Right forelimb (tissue), 1 donor: Measurements from ENCODE around the gene ENTREP1.
"Not testable (repeated sequence)": the region's sequence is repeated elsewhere in the genome, so short reads cannot be mapped to it uniquely, and the experiment has no call there.

Experiments
- DNase-seq: peaks from one replicate; pipeline ENCODE4 v3.0.0-alpha.2; 2018

The ENTREP1 gene, protein sequence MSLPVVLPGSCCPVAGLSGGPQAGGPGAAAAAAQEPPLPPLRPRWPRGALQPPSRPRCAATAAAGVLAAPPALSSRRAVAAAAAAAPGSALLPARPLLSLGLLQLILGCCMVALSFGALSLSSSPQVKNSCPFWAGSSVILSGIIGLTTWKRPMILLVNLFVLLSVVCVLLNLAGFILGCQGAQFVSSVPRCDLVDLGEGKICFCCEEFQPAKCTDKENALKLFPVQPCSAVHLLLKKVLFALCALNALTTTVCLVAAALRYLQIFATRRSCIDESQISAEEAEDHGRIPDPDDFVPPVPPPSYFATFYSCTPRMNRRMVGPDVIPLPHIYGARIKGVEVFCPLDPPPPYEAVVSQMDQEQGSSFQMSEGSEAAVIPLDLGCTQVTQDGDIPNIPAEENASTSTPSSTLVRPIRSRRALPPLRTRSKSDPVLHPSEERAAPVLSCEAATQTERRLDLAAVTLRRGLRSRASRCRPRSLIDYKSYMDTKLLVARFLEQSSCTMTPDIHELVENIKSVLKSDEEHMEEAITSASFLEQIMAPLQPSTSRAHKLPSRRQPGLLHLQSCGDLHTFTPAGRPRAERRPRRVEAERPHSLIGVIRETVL

DNA sequence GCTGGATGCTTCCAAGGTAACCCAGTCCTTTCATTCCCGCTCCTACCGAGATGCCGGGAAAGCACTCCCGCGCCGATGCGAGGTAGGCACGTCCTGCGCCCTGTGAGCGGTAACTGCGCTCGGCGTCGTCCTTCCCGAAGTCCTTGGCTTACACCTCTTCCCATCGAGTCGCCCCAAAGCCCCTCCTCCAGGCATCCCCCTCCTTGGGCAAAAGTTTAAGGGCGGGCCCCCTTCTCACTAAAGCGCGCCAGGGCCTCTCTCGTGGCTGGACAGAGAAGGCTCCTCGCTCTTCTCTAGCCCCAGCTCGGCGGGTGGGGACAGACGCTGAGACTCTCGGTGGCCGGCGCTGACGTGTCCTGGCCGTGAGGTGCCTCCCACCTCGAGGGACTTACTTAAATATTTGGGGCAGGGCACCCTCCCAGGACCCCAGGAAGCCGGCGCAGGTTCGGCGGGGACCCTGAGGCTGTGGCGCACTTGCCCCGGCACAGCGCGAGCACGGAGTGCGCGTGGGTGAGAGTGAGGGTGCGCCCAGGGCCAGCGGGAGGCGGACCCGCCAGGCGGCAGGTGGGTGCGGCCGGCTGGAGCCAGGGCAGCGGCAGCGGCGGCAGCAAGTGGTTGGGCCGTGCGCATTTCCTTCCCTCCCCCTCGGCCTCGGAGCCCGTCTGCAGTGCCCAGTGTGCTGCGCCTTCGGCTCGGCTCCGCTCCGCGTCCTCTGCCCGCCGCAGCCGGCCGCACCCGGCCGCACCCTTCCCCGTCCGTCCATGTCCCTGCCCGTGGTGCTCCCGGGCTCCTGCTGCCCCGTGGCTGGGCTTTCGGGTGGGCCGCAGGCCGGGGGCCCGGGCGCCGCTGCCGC, at the start of gene ENTREP1:
Gene ENTREP1 (plus strand): TSS at position 667 of the 853 bp plus-strand sequence. CDS start 95 bp downstream, at position 762.
- peak; percentile 69 for DNase-seq

DNA sequence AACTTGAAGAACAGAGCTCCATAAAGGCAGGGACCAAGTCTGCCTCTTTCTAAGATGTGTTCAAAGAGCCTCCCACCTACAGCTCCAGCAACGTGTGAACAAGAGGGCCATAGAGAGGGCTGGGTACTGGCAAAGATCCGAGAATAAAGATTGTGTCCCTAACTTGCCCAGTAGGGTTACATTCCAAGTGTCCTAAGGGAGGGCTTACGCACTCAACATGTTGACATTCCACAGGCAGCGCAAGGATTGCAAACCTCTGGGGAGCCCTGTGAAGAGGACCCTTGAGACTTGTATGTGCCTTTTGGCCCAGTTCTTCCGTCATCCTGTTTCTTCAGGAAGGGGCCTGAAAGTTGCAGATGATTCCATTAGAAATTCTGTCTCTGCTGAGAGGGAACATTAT, 48.2 kb upstream of the ENTREP1 start:
- no peak for DNase-seq

DNA sequence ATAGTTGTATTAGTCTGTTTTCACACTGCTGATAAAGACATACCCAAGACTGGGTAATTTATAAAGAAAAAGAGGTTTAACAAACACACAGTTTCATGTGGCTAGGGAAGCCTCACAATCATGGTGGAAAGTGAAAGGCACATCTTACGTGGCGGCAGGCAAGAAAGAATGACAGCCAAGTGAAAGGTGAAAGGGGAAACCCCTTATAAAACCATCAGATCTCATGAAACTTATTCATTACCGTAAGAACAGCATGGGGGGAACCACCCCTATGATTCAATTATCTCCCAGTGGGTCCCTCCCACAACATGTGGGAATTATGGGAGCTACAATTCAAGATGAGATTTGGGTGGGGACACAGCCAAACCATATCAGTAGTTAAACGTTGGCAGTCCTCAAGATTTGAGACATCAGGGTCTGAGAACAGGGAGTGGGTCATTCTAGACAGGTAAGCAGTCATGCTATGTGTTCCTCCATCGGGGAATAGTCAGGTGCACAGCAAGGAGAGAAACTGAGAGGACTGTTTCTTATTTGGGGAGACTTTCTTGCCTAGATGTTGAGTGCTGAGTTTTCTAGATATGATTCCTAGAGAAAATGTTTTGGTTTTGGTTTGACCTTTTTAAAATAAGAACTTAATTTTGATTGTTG, 45.8 kb upstream of the ENTREP1 start:
- DNase-seq: no peak

DNA sequence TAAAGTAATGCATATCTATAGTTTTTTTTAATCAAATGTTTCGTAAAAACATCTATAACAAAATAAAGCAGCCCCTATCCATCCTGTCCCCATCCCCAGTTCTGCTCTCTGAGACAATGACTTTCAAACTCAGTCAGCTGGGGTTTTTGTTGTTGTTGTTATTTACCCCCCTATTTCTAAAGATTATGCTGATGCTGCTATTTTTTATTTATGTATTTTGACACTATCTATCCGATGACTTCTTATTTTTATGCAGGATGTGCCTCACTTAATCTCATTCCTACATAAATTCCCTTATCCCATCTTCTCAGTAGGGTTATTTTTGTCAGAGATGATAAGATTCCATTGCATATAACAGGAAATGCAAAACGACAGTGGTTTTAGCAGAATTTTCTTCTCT, 45.3 kb upstream of the ENTREP1 start:
- no peak for DNase-seq

DNA sequence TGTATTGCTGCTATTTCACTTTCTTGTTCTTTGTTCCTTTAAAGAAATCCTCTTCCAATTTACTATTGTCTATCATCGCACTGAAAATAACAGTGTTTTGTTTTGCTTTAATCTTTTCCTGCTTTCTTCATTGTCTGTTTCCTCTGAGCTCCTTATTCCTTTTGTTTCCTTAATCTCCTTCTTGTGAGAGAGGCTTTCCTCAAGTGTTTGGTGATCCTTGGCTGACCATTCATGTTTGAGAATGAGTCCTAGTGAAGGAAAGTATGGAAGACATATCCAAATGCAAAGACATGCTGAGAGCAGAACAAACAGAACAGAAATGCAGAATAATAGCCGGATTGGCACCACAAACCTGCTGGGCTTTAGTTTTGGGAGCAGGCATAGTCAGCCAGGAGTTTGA, 42.0 kb upstream of the ENTREP1 start:
- DNase-seq: no peak

DNA sequence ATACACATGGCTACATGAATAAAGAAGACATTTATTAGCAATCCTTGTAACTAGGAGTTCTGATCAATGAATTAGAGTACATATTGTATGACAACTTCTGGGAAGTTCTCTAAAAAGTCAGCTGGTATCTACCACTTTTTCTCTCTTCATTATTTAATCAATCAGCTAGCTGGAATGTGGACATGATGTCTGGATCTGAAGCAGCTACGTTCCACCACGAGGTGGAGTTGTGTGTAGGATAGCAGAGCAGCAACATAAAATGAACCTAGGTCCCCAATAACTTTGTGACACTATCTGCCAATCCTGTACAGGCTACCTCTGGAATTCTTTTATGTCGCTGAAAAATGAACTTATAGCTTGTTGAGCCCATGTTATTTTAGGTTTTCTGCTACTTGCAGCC, 32.9 kb upstream of the ENTREP1 start:
- DNase-seq: no peak

DNA sequence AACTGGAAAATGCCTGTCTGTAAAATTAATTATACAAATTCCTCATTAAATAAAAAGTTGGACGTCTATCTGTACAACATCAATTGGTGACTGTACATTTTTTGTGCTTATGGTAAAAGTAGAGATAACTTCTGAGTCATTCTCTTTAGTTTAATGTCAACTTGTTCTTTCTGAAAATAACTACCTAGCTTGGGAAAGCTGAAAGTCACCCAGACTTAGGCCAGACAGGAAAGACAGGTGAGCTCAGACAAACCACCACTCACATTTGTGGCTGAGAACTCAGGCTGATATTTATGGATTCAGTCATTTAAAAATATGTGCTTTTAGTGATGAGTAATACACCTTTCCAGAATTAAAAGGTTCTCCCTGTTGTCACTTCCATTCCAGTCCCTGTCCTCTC, 31.9 kb upstream of the ENTREP1 start:
- no peak for DNase-seq

DNA sequence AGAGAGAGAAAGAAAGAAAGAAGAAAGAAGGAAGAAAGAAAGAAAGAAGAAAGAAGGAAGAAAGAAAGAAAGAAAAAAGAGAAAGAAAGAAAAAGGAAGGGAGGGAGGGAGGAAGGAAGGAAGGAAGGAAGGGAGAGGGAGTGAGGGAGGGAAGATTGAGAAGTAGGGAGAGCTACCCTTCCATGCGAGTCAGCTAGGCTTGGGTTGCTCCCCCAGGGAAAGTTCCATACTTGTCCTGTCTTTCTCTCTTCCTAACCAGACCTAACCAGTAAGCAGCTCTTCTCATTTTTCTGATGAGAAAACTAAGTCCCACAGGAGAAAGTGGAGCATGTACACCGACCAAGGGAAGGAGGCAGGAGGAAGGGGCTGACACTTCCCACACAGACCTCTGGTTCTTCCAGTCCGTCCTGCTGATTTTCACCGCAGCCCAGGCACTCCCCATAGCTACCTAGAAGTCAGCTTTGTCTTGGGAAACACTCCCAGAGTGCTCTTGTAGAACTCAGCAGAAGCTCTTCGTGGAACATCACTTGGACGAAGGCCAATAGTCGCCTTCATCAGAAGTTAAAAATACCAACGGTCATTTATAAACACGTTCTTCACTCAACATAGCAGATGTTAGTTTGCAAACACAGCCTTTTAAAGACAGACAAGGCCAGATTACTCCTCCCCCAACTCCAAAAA, 29.0 kb upstream of the ENTREP1 start:
- no peak for DNase-seq

DNA sequence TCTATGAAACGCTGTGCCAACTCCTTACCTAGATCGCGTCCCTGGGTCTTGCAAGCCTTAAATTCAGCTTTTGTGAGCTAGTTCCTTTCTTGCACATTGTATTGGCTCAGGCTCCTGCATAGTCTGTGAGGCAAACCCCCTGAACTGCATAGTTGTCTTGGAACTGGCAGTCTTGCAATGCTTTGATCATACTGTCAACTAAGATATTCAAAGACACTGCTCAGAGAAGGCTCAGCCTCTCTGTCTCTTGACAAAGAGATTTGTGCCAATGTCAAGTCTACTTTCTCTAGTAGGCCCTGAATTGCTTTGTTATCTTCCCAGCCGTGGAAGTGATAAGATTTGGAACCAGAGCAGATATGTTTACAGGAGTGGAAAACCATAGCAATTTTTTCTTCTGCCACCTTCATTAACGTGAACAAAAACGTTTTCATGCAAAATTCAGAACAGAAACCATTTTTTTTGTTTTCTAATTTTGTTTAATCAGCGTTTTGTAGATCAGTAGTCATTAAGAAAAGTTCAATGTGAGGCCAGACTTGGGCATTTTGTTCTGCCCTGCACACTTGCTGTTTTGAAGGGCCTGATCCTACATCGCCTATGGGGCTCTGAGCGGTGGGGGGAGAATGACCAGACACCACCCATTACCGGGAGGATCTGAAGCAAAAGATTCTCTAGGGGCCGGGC, 27.6 kb upstream of the ENTREP1 start:
- no peak for DNase-seq

DNA sequence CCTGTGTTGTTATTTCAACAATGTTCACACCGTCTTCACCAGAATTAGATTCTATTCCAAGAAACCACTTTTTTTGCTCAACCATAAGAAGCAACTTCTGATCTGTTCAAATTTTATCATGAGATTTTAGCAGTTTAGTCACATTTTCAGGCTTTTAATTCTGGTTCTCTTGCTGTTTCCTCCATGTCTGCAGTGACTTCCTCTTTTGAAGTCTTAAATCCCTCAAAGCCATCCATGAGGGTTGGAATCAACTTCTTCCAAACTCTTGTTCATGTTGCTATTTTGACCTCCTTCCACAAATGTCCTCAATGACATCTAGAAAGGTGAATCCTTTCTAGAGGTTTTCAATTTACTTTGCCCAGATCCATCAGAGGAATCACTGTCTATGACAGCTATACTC, 25.7 kb upstream of the ENTREP1 start:
- DNase-seq: no peak

DNA sequence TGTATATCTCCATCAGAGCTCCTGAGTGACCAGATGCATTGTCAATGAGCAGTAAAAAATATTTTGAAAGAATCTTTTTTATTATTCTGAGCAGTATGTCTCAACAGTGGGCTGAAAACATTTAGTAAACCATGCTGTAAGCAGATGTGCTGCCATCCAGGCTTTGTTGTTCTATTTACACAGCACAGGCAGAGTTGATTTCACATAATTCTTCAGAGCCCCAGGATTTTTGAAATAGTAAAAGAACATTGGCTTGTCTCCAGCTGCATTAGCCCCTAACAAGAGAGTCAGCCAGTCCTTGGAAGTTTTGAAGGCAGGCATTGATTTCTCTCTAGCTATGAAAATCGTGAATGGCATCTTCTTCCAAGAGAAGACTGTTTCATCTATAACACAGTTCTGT, 25.2 kb upstream of the ENTREP1 start:
- no peak for DNase-seq

DNA sequence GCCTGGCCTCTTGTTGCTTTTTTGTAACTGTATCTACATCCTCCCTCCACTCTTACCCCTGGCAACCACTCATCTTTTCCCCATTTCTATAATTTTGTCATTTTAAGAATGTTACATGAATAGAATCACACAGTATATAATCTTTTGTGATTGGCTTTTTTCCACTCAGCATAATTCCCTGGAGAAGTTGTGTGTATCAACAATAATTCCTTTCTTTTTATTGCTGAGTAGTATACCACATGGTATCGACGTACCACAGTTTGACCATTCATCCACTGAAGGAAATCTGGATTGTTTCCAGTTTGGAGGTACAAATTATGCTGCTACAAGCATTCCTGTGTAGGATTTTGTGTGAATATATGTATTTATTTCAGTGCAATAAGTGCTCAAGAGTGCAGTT, 21.7 kb upstream of the ENTREP1 start:
- DNase-seq: no peak

DNA sequence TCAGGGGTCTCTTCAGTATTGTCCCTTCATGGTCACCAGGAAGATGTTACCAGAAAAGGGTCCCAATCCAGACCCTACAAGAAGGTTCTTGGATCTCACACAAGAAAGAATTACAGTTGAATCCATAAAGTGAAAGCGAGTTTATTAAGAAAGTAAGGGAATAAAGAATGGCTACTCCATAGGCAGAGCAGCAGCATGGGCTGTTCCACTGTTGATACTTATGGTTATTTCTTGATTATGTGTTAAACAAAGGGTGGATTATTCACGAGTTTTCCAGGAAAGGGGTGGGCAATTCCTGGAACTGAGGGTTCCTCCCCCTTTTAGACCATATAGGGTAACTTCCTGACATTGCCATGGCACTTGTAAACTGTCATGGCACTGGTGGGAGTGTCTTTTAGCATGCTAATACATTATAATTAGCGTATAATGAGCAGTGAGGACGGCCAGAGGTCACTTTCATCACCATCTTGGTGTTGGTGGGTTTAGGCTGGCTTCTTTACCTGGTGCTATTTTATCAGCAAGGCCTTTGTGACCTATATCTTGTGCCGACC, 18.0 kb upstream of the ENTREP1 start:
- not testable (repeated sequence) for DNase-seq

DNA sequence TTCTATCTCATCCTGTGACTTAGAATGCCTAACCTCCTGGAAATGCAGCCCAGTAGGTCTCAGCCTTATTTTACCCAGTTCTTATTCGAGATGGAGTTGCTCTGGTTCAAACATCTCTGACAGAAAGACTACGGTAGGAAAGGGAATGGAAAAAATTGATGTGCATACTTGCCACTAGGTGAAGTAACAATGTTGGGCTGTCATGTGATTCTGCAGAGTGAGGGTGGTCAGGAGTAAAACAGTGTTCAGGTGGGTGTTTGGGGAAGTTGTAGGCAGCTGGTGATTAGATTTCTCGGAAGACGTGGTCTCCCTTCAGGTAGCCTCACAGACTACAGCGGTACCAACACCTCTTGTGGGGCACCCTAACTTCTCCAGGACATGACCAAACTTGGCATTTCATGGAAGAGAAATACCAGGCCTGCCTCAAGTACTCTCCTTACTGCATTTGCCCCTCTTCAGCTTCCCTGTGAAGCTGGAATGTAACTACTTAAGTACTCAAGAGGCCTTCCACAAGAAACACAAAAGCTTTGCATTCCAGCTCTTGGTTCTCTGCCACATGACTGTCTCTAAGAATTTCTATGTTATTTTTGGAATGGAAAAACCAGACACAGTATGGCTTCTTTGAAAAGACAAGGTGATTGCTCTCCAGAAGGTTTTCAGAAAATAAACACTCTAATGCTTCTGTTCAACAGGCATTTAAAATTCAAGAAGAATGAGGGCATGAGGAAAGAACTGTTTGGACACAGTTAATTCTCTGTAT, 17.4 kb upstream of the ENTREP1 start:
- DNase-seq: no peak

DNA sequence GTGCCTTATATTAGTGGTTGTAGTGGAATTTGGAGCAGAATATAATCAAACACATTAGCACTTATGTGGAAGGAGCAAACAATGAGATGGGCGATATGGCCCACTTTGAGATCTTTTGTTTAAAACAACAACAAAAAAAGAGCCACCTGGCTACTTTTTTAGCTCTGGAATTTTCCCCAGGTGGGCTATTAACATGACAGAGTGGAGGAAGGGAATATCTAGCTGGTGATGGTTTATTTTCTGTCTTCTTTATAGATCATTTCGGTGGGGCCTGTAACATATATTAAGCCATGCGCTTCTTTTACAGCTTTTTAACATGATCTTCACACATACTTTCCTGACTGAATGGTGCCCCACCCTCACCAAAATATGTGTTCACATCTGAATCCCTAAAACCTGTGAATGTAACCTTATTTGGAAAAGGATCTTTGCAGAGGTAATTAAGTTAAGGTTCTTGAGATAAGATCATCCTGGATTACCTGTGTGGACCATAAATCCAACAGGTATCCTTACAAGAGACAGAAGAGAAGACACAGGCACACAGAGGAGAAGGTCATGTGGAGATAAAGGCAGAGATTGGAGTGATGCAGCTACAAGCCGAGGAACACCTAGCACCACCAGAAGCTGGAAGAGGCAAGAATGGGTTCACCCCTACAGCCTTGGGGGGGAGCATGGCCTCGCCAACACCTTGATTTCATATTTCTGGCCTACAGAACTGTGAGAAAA, 16.6 kb upstream of the ENTREP1 start:
- no peak for DNase-seq

DNA sequence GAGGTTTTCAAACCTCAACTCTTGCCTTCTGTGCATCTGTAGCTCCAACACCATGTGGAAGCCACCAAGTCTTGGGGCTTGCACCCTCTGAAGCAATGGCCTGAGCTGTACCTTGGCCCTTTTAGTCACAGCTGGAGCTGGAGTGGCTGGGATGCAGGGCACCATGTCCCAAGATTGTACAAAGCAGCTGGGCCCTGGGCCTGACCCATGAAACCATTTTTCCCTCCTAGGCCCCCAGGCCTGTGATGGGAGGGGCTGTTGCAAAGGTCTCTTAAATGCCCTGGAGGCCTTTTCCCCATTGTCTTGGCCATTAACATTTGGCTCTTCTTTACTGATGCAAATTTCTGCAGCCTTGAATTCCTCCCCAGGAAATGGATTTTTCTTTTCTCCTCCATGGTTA, 11.8 kb upstream of the ENTREP1 start:
- no peak for DNase-seq

DNA sequence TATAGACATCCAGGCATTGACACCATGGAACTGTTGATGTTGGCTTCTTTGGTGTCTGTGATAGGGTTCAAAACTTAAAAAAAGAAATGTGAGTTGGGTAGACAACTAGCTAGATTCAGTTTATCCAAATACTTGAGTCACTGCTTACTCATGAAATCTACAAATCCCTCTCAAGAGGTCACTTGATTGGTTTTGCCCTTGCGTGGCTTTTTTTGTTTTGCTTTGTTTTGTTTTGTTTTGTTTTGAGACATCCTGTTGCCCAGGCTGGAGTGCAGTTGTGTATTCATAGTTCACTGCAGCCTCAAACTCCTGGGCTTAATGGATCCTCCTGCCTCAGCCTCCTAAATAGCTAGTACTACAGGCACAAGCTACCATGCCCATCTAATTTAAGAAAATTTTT, 10.5 kb upstream of the ENTREP1 start:
- DNase-seq: no peak

DNA sequence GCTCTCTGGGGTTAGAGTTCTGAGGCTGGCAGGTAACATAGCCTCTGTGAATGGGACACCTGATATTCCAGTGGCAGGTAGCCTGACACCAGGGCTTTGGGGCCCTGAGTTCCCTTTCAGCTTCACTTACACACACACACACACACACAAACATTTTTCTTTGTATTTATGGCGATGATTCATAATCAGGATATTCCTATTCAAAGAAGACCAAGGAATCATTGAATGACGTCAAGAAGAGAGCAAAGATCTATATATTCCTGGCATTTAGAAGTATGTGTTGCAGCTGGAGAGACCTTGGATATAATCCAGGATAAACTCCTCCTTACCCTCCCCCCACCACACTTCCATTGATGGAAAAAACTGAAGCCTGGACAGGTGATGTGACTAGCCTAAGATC, 7.9 kb upstream of the ENTREP1 start:
- no peak for DNase-seq

DNA sequence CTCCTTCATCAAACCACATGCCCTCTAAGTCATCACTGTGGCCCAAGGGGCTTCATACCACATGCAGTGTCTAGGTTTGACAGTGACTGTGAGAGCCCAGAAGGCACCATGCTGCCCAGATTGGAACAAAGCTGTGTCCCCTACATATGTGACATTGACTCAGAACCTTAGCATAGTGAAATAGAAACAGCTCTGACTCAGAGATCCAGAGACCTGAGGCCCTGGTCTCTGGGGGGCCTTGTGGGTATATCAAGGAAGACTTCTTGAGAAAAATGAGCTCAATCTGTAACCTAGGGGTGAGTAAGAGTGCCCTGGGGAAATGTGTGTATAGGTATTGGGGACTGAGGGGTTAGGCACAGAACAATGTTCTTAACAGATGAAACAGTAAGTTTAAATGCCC, 7.1 kb upstream of the ENTREP1 start:
- DNase-seq: no peak
